Activated T-cell treated with anti-CD3 and anti-CD28 coated beads, Interleukin-2, amount 50 U/mL, for 72 hours (primary cell): Measurements from ENCODE around the gene SDK1. TPM values are rescaled to one million over a fixed set of nuclear protein-coding genes. Genes with fewer than 3 reads are reported as not detected.

Experiments used
- ATAC-seq, 2 donors: fragments of 150-1000 bp; cut with Tn5 transposase; replicated peaks in 1 of 2; 2 replicates each; pipeline ENCODE4 v1.10.0; 2021; ENCODE audit warnings: moderate library complexity in 2 of 2, mild to moderate bottlenecking in 1 of 2
- DNase-seq, 2 donors: peaks; one replicate each; pipeline ENCODE4 v3.0.0; 2021 to 2022; ENCODE audit warnings: mixed read lengths in 1 of 2
- H3K27ac Mint-ChIP-seq: one replicate; pipeline ENCODE4 v1.8.0; 2022; ENCODE audit warnings: mild to moderate bottlenecking, moderate library complexity, mixed read lengths
- H3K27me3 Mint-ChIP-seq: one replicate; pipeline ENCODE4 v1.8.0; 2022; ENCODE audit warnings: low read depth, mixed read lengths
- H3K36me3 Mint-ChIP-seq, 2 donors: one replicate each; pipeline ENCODE4 v1.8.0; 2022; ENCODE audit warnings: mixed read lengths in 2 of 2, mild to moderate bottlenecking in 1 of 2; ENCODE audit not compliant: insufficient read depth in 2 of 2
- H3K4me1 Mint-ChIP-seq: one replicate; pipeline ENCODE4 v1.8.0; 2022; ENCODE audit warnings: low read depth, mixed read lengths
- H3K4me3 Mint-ChIP-seq, 2 donors: one replicate each; pipeline ENCODE4 v1.8.0; 2022; ENCODE audit warnings: mild to moderate bottlenecking in 2 of 2, mixed read lengths in 2 of 2, moderate library complexity in 2 of 2
- H3K9me3 Mint-ChIP-seq, 2 donors: one replicate each; pipeline ENCODE4 v1.8.0; 2022; ENCODE audit warnings: mixed read lengths in 2 of 2
- total RNA-seq, 2 donors: library from RNA; stranded (reverse); gene quantifications; one replicate each; pipeline ENCODE4 v1.2.3, GENCODE V29; 2022

The SDK1 gene
- total RNA-seq, 2 donors from 2014 or later, result 6.1 to 6.3 TPM

DNA sequence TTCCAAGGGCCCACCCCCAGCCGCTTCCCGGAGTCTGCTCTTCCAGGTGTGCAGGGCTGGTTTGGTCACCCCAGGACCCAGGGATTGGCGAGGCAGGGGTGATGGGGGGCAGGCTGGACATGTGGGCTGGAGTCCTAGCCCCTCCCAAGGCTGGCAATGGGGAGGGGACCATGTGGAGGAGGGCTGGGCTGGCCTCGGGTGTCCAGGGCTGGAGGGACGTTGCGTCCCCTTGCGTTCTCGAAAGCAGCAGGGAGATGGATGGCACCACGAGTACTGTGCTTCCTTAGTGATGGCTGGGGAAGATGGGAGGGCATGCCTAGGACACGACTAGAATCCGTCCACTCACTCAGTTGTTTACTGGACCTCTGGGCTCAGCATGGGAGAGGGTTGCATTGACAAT is 848.6 kb downstream of the SDK1 start:
- no peaks in the 10 kb centered on the region for H3K36me3 Mint-ChIP-seq
- ATAC-seq (no peak), DNase-seq (no peak)
- H3K27ac Mint-ChIP-seq, result no peak overlapping the region
- no peaks in the 10 kb centered on the region for H3K4me1 Mint-ChIP-seq
- no peak overlapping the region for H3K4me3 Mint-ChIP-seq
- peaks cover 2% of the 10 kb centered on the region for H3K27me3 Mint-ChIP-seq
- no peaks in the 10 kb centered on the region for H3K9me3 Mint-ChIP-seq

DNA sequence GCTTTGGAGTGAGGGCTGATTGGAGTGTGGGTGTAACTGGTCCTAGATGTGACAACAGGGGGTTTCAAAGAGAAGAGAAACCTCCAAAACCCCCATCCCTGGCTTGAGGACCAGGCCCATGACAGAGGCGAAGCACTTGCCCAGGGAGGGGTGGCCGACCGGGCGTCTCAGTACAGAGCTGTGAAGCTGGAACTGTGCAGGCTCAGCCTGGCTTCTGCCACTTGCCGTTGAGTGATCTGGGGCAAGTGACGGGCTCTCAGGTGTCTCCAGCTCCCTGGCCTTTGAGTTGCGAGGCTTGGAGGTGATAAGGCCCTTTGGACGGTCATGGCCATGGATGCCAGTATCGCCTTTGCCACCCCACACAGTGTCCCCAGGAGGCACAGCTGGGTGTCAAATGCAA is 849.7 kb downstream of the SDK1 start:
- Mint-ChIP-seq H3K36me3 (no peaks in the 10 kb centered on the region), H3K4me1 (no peaks in the 10 kb centered on the region), H3K9me3 (no peaks in the 10 kb centered on the region), H3K4me3 (no peak overlapping the region), H3K27me3 (no peaks in the 10 kb centered on the region), H3K27ac (no peak overlapping the region)
- ATAC-seq (no peak), DNase-seq (no peak)

DNA sequence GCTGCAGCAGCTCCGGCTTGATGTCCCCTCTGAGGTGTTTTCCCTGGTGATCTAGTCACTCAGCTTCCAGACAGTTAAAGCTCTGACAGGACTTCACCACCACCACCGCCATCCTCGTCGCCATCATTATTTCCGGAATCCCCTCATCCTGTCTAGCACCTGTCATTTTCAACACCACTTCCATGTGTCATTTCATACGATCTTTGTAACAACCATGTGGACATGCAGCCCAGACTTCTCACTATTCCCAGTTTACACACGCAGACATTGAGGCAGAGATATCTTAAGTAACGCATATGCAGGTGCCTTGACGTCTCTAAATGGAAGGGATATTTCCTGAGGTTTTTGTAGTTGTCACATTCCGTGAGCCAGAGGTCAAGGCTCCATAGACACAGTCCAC is 850.5 kb downstream of the SDK1 start:
- H3K9me3 Mint-ChIP-seq, result no peaks in the 10 kb centered on the region
- H3K4me3 Mint-ChIP-seq, result no peak overlapping the region
- H3K4me1 Mint-ChIP-seq, result no peaks in the 10 kb centered on the region
- DNase-seq (no peak), ATAC-seq (no peak)
- no peak overlapping the region for H3K27ac Mint-ChIP-seq
- no peaks in the 10 kb centered on the region for H3K27me3 Mint-ChIP-seq
- no peaks in the 10 kb centered on the region for H3K36me3 Mint-ChIP-seq

DNA sequence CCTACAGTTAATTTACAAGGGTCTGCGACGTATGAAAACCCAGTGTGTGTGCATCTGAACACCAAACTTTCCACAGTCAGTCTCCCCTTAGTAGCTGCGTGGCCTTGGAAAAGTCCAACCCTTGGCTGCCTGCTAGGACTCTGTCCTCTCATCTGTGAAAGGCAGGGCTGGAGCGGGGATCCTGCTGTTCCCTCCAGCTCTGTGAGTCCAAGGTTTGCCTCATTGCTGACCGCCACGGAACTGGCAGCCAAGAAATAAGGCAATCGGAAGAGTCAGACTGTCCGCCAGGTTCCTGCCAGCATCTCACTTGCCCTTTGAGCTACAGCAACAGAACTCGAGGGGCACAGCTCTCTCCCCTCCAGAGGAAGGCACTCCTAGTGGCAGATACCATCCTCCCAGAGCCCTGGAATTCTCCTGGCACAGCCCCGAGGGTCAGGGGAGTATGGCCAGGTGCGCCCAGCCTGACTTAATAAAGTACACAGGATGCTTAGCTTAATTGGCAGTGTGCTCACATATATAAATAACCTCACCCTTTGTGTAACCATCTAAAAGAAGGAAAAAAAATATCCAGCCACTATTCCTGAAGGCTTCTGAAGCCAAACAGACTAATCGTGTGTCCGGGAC is 851.0 kb downstream of the SDK1 start:
- Mint-ChIP-seq H3K9me3 (no peaks in the 10 kb centered on the region), H3K4me1 (no peaks in the 10 kb centered on the region), H3K27me3 (no peaks in the 10 kb centered on the region), H3K4me3 (no peak overlapping the region), H3K36me3 (no peaks in the 10 kb centered on the region), H3K27ac (no peak overlapping the region)
- ATAC-seq (no peak), DNase-seq (no peak)

DNA sequence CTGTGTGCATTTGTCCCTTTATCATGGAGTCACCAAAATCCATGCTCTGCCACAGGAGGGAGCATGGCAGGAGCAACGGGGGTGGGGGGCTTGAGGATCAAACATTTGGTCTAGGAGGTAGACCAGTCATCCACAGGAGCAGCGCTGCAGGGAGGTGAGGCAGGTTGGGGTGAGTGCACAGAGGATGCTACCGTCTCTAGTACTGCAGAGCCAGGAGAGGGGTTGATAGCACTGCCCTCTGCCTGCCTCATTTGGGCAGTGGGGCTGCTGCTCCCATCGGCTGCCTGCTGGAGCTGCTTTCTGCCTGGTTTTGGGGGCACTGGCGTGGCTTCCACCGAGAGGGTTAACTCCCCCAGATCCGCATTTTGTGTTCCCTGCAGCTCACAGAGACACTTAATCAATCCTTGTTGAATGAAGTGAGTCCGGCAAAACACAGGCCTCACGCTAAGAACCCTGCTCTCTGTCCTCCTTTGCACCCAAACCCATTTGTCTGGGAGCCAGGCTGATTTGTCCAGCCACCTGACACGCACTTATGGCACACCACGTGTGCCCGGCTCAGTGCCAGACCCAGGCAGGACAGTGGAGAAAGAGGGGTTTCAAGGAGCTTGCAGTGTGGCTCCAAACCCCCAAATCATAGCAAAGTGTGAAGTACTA is 854.0 kb downstream of the SDK1 start:
- Mint-ChIP-seq H3K4me1 (no peaks in the 10 kb centered on the region), H3K4me3 (no peak overlapping the region), H3K27ac (no peak overlapping the region), H3K36me3 (no peaks in the 10 kb centered on the region), H3K9me3 (no peaks in the 10 kb centered on the region), H3K27me3 (no peaks in the 10 kb centered on the region)
- DNase-seq (no peak), ATAC-seq (no peak)

DNA sequence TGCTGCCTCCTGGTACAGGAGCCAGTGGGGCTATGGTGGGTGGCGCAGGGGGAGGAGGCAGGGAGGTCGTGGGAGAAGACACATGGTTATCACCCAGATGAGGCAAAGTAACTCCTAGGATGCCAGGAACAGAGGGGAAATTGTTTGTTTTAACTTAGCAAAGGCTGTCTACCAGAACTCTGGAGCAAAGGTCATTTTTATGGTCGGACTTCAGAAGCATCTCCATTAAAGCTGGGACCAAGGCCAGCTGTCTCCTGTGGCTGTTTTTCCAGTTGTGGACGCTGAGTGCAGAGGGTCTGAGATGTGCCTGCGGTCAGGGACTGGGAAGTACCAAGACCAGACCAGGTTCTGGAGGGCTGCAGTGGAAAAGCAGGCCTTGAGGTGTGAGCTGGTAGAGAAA is 855.1 kb downstream of the SDK1 start:
- H3K36me3 Mint-ChIP-seq, result no peaks in the 10 kb centered on the region
- no peak for ATAC-seq
- H3K4me3 Mint-ChIP-seq, result no peak overlapping the region

DNA sequence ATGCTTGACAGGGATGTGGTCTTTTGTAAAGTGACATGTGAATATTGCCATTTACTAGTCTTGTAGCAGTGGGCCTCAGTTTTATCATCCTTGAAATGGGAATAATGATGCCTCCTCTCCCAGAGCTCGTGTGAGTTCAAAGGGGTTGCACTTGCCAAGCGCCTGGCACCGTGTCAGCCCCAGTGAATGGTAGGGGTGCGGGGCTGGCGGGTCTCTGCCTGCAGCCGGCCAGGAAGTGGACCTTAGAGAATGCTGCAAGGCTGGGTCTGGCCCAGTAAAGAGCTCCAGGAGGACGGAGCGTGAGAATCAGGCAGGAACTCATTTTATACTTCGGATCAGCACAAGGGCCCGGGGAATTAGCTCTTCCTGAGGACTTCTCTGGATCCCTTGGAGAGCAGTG is 856.6 kb downstream of the SDK1 start:
- DNase-seq, result no peak
- no peaks in the 10 kb centered on the region for H3K4me1 Mint-ChIP-seq
- H3K27me3 Mint-ChIP-seq, result no peaks in the 10 kb centered on the region
- no peaks in the 10 kb centered on the region for H3K36me3 Mint-ChIP-seq
- H3K4me3 Mint-ChIP-seq, result no peak overlapping the region
- H3K27ac Mint-ChIP-seq, result no peak overlapping the region
- no peak for ATAC-seq
- no peaks in the 10 kb centered on the region for H3K9me3 Mint-ChIP-seq

More for the DNA sequence above, 855.1 kb downstream of the SDK1 start:
- no peaks in the 10 kb centered on the region for H3K27me3 Mint-ChIP-seq
- no peak for DNase-seq
- H3K27ac Mint-ChIP-seq, result no peak overlapping the region
- H3K9me3 Mint-ChIP-seq, result no peaks in the 10 kb centered on the region
- no peaks in the 10 kb centered on the region for H3K4me1 Mint-ChIP-seq

DNA sequence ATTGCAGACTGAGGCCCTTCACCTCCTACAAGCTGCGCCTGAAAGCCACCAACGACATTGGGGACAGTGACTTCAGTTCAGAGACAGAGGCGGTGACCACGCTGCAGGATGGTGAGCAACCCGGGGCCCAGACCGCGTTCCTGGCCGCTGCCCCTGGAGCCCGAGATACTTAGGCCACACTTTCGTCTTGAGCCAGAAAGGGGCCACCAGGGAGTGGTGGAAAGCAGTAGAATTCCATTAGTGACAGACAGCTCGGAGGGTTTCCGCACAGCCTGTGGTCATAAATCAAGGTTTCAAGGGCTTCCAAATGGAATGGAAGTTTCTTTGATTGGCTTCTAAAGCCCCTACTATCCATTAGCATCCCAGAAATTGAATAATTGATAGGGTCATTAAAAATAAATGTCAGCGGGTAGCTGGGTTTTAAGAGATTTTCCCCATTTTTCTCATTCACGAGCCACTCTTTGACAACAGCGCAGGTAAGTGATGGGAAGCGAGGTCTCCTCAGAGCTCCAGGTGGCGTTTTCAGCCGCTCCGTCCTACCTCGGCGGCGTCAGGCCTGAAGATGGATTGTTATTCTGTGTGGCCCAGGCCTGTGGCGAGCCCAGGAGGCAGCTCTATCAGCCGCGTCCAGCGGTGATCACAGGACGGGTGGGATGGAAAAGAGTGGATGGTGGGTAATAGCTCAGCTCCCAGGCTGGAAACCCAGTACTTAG is 857.5 kb downstream of the SDK1 start:
- no peak overlapping the region for H3K27ac Mint-ChIP-seq
- DNase-seq (no peak), ATAC-seq (no peak)
- no peaks in the 10 kb centered on the region for H3K4me1 Mint-ChIP-seq
- no peak overlapping the region for H3K4me3 Mint-ChIP-seq
- H3K36me3 Mint-ChIP-seq, result no peaks in the 10 kb centered on the region
- H3K9me3 Mint-ChIP-seq, result no peaks in the 10 kb centered on the region
- H3K27me3 Mint-ChIP-seq, result no peaks in the 10 kb centered on the region

DNA sequence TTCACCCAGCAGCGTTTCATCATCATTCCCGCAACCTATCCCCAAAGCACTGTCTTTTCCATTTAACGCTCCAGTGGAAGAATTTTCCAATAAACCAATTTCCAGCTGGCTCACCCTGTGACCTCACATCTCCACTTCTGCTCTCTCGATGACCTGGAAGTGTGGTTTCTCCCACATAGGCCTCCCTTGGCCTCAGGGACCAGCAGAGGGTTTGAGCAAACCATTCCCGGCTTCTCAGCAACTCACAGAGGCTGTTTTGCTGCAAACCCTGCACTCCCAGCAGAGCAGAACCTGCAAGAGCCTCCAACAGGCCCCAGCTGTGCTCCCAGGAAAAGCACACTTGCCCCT is 858.1 kb downstream of the SDK1 start:
- no peaks in the 10 kb centered on the region for H3K27me3 Mint-ChIP-seq
- no peaks in the 10 kb centered on the region for H3K9me3 Mint-ChIP-seq
- no peaks in the 10 kb centered on the region for H3K36me3 Mint-ChIP-seq
- ATAC-seq (no peak), DNase-seq (no peak)
- no peaks in the 10 kb centered on the region for H3K4me1 Mint-ChIP-seq
- H3K27ac Mint-ChIP-seq, result no peak overlapping the region
- H3K4me3 Mint-ChIP-seq, result no peak overlapping the region

DNA sequence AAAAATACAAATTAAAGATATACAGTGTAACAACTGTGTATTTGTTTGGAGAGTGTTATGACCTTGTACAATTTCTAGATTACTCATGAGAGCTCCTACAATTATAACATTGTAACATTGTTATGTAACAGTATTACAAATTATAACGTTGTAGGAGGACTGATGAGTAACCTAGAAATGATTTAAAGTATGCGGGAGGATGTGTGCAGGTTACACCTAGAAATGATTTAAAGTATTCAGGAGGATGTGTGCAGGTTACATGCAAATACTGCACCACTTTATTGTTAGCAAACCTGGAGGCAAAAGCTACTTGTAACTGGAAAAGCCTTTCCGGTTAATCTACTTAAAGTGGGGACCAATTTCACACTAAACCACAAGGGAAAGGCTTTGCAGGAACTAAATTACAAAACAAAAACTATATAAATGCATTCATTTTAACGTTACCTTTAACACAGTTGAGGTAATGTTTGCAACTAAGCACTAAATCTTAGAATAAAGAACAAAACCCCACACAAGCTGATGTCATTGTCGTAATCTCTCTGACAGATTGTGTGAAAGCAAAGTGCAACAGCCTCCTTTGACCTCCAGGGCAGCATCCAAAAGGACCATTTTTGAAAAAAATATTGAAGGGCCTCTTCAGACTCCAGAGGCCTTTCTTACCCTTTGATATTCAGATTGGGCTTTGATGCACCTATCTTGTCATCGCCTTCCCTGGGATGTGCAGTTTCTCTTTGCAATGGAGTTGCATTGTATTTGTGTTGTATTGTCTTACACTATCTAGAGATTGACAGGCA is 858.9 kb downstream of the SDK1 start:
- no peaks in the 10 kb centered on the region for H3K36me3 Mint-ChIP-seq
- no peak for DNase-seq

DNA sequence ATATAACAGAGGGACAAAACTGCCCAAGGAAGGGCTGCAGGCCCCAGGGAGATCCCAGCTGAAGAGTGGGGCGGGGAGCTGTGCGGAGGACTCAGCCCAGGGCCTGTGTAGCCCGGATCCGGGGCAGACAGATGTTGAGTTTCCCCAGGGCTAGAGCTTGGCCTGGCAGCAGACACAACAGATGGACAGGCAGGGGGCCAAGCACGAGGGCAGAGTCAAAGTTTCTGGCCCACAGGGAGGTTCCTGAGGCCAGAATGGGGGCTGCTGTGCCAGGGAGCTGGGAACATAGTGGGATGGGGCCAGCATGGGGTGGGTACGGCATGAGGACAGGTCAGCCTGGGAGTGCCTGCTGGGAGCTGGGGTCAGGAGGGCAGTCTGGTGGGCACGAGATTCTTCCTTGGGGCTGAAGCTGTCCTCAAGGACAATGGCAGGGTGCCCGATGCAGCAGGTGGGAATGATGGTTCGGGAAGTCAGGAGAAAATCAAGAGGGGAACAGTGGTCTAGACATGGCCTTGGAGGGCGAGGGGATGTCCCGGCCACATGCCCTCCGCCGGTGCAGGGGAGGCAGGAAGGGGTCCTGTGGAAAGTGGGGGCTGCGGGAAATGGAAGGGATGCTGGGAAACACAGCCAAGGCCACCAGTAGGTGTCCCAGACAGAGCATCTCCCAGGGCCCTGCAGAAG is 862.0 kb downstream of the SDK1 start:
- DNase-seq (no peak), ATAC-seq (no peak)
- H3K36me3 Mint-ChIP-seq, result no peaks in the 10 kb centered on the region
- H3K27ac Mint-ChIP-seq, result no peak overlapping the region
- H3K4me3 Mint-ChIP-seq, result no peak overlapping the region
- no peaks in the 10 kb centered on the region for H3K9me3 Mint-ChIP-seq
- H3K27me3 Mint-ChIP-seq, result no peaks in the 10 kb centered on the region
- H3K4me1 Mint-ChIP-seq, result no peaks in the 10 kb centered on the region

More for the DNA sequence above, 858.9 kb downstream of the SDK1 start:
- ATAC-seq, result no peak
- H3K4me3 Mint-ChIP-seq, result no peak overlapping the region
- H3K4me1 Mint-ChIP-seq, result no peaks in the 10 kb centered on the region
- no peaks in the 10 kb centered on the region for H3K9me3 Mint-ChIP-seq
- no peaks in the 10 kb centered on the region for H3K27me3 Mint-ChIP-seq
- H3K27ac Mint-ChIP-seq, result no peak overlapping the region

DNA sequence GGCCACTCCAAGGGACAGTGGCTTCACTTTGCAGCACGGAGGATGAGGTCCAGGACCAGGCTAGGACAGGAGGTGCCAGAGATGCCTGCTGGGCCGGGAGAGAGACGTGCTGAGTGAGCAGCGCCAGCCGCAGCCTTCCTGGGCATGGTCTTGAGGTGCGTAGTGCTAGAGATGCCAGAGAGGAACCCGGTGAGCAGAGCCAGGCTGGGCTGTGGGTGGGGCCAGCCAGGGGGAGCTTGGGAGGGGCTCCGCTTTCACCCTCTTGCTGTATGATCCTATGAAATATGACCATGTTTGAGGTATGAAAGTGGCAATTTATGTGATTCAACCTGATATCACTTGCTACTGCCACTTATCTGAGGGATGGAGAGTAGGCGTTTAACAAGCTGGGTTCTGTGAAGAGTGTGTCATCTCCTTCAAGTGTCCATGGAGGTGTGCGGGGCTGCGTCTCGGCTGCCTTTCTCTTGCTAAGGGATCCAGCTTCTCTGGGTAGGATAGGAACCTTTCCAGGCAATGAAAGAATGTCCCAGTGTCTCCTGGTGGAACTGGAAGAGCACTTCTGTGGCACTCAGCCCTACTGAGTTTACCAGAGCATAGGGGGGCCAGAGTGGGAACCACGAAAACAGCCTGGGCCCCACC is 862.6 kb downstream of the SDK1 start:
- no peak overlapping the region for H3K27ac Mint-ChIP-seq
- DNase-seq, result no peak
- H3K4me3 Mint-ChIP-seq, result no peak overlapping the region
- no peaks in the 10 kb centered on the region for H3K36me3 Mint-ChIP-seq
- no peaks in the 10 kb centered on the region for H3K27me3 Mint-ChIP-seq
- H3K4me1 Mint-ChIP-seq, result no peaks in the 10 kb centered on the region
- no peaks in the 10 kb centered on the region for H3K9me3 Mint-ChIP-seq
- no peak for ATAC-seq
